Measurements from ENCODE around the gene CILP. TPM values are rescaled to one million over a fixed set of nuclear protein-coding genes. Genes with fewer than 3 reads are reported as not detected.
"Not testable (repeated sequence)": the region's sequence is repeated elsewhere in the genome, so short reads cannot be mapped to it uniquely, and the experiment has no call there.

Gene CILP
- total and polyA plus RNA-seq, 8 donors, result 1.4 to 8.5 (median 1.6) TPM

DNA sequence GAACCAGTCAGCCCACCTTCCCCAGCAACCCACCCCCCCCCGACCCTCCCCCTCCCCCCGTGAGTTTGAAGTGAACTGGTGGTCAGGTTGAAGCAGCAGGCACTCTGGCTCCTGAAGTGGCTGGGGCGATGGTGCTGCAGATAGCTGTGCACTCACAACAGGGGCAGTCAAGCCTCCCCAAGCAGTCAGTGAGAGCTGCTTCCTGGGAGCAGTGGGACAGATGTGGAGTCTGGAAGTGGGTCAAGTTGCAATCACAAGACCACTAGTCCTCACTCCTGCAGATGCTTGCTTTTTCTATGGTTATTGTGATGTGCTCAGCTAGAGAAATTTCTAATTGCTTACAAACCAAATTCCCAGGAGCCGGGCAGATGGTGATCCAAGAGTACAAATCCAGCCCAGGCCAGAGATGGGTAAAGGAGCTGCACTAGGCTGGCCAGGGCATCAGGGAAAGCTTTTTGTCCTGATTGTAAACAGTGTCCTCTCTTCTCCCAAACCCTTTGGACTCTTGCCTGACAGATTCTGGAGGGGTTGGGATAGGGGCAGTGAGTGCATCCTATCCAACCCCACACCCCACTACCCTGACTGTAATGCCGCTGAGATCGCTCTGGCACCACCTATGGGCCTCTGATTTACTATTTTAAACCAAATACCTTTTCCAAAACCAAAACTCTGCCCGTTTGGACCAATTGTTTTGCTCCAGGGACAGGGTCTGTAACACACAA is 16.3 kb downstream of the CILP start:
- Histone ChIP-seq H3K4me3 (no peak overlapping the region), H3K4me1 (no peaks in the 10 kb centered on the region), H3K27ac (no peak overlapping the region), H3K9me3 (no peaks in the 10 kb centered on the region), H3K36me3 (no peaks in the 10 kb centered on the region), H3K27me3 (no peaks in the 10 kb centered on the region)
- DNase-seq, result peak in 1 of 4 donors; percentile 56
- TF ChIP-seq, protein P1, sequence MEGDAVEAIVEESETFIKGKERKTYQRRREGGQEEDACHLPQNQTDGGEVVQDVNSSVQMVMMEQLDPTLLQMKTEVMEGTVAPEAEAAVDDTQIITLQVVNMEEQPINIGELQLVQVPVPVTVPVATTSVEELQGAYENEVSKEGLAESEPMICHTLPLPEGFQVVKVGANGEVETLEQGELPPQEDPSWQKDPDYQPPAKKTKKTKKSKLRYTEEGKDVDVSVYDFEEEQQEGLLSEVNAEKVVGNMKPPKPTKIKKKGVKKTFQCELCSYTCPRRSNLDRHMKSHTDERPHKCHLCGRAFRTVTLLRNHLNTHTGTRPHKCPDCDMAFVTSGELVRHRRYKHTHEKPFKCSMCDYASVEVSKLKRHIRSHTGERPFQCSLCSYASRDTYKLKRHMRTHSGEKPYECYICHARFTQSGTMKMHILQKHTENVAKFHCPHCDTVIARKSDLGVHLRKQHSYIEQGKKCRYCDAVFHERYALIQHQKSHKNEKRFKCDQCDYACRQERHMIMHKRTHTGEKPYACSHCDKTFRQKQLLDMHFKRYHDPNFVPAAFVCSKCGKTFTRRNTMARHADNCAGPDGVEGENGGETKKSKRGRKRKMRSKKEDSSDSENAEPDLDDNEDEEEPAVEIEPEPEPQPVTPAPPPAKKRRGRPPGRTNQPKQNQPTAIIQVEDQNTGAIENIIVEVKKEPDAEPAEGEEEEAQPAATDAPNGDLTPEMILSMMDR (IDR thresholded peaks at IDR 0.05), result no peak
- intact Hi-C loops (cut with DNase I), result no loop called here
- peak; percentile 18 for ATAC-seq

DNA sequence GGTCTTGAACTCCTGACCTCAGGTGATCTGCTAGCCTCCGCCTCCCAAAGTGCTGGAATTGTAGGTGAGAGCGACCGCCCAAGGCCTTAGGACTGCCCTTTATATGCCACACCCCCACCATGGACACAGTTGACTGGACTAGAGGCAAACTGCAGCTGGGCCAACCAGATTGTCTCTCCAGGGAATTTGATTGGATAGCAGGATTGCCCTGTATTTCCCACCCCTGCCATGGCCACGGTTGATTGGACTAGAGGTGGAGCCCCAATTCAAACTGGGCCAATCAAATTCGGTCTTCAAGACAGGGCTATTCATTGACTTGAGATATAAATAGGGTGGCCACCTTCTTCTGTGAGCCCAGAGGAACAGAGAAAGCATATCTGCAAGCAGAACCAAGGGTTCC is 19.3 kb downstream of the CILP start:
- ATAC-seq (no peak), DNase-seq (no peak)
- Histone ChIP-seq H3K9me3 (no peaks in the 10 kb centered on the region), H3K27ac (no peak overlapping the region), H3K4me1 (no peaks in the 10 kb centered on the region), H3K27me3 (no peaks in the 10 kb centered on the region), H3K4me3 (no peak overlapping the region), H3K36me3 (no peaks in the 10 kb centered on the region)
- TF ChIP-seq, protein P1 (IDR thresholded peaks at IDR 0.05), result no peak
- intact Hi-C loops (cut with DNase I), result no loop called here

DNA sequence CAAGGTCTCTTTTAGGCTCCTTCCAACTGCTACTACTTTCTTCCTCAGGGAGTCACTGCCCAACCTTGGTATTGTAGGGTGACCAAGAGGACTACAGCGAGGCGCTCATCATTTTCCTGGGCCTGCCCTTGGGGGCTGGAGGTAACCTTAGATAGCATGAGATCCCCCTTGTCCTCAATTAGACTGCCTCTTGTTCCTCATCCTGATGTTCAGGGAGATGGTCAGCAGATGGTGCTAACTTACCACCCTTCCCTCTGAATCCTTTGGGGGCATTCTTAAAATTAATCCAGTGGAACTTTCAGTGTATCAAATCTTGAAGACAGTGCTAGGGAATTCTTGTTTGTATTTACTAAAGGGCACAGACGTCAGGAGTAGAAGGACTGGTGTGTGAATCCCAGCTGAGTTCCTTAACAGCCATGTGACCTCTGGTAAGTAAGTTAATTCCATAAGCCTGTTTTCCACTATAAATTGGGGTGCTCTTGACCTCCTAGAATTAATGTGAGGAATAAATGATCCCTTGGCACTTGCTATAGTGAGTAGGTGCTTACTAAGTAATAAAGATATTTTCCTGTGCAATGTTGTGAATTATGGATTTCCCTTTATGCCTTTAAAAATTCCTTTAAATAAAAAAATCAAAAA is 22.1 kb downstream of the CILP start:
- H3K27ac ChIP-seq, result no peak overlapping the region
- DNase-seq (peak in 2 of 4 donors; percentile 62 to 73), ATAC-seq (no peak)
- intact Hi-C loops (cut with DNase I), result loop anchor here in 1 of 2 donors (5.0 kb wide), 1 partner anchor 83 kb away; no protein-coding TSS in a partner anchor
- H3K36me3 ChIP-seq, result no peaks in the 10 kb centered on the region
- TF ChIP-seq, protein P1 (IDR thresholded peaks at IDR 0.05), result peak; percentile 0 to 57
- H3K4me1 ChIP-seq, result peaks cover 4 to 8% of the 10 kb centered on the region in 2 donors
- H3K9me3 ChIP-seq, result no peaks in the 10 kb centered on the region
- H3K4me3 ChIP-seq, result no peak overlapping the region
- no peaks in the 10 kb centered on the region for H3K27me3 ChIP-seq

DNA sequence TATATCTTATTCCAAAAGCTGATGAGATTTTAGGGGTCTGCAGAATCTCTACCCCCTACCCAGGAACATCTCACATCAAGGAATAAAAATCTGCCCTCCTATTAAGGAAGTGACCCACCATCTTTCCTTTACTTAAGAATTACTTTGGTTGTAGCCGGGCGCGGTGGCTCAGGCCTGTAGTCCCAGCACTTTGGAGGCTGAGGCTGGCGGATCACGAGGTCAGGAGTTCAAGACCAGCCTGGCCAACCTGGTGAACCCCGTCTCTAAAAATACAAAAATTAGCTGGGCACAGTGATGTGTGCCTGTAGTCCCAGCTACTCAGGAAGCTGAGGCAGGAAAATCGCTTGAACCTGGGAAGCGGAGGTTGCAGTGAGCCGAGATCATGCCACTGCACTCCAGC is 22.8 kb downstream of the CILP start:
- not testable (repeated sequence) for H3K4me3 ChIP-seq, H3K27me3 ChIP-seq, DNase-seq, H3K27ac ChIP-seq, ATAC-seq, H3K36me3 ChIP-seq, H3K9me3 ChIP-seq
- intact Hi-C loops (cut with DNase I), result loop anchor here in 1 of 2 donors (5.0 kb wide), 1 partner anchor 84 kb away; no protein-coding TSS in a partner anchor
- peaks cover 8 to 13% of the 10 kb centered on the region in 2 donors for H3K4me1 ChIP-seq

DNA sequence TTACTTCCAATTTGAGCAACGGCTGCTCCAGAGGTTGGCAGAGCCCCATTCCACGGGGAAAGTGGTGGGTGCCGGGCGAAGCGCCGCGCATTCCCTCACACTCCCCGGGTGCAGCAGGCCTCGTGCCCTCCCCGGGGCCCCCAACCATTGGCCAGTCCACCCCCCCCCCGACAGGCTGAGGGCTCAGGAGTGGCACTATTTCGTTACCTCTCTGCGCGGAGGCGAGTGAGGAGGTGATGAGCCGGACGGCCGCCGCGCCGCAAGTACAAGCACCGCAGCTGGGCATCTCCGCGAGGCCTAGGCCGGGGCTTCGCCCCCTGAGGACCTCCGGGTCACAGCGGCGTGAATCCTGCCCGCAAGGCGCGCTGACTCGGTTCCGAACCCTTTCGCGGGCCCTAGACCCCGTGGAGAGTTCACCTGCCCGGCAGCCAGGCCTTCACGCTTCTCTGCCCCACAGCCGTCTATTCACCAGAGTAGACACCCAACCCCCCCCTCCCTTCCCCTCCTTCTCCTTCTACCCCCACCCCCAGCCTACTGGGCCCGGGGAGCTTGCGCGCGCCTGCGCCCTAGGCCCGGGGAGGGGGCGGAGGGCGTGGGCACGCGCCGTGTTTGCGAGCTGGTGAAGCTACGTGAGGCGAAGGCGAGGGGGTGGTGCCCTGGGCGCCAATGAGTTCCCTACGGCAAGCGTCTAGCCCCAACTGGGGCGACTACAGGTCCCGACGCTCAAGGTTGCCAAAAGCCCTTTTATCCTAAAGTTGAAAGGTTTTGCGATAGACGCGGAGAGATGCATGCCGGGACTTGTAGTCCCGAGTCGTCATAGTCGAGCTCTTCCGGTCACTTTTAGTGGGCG is 26.2 kb downstream of the CILP start, which contains the start of gene CLPX:
Gene CLPX, minus strand, starts transcription at position 475 of the 850 bp plus-strand sequence. Its CDS starts 189 bp downstream, at position 286.
- Histone ChIP-seq H3K27ac (peak within 1 kb of the TSS; percentile 91 to 95), H3K27me3 (no peaks in the 10 kb centered on the region), H3K9me3 (no peaks in the 10 kb centered on the region), H3K4me3 (peak within 1 kb of the TSS; percentile 87 to 97), H3K36me3 (no peaks in the 10 kb centered on the region), H3K4me1 (peaks cover 21 to 40% of the 10 kb centered on the region in 2 donors)
- DNase-seq (peak; percentile 93 to 97 (median 96)), ATAC-seq (peak; percentile 92)
- intact Hi-C loops (cut with DNase I), result loop anchor here in 1 of 2 donors (5.0 kb wide), 1 partner anchor 87 kb away; no protein-coding TSS in a partner anchor
- TF ChIP-seq, protein P1 (IDR thresholded peaks at IDR 0.05), result no peak

Data from left lung (tissue), 10 donors.